ENCODE results near the gene TPD52L2. TPM values are rescaled to one million over a fixed set of nuclear protein-coding genes. Genes with fewer than 3 reads are reported as not detected.
"Not testable (repeated sequence)": the region's sequence is repeated elsewhere in the genome, so short reads cannot be mapped to it uniquely, and the experiment has no call there.

TPD52L2 gene
- total RNA-seq, 1 experiment from 2014 or later = 192 TPM

DNA sequence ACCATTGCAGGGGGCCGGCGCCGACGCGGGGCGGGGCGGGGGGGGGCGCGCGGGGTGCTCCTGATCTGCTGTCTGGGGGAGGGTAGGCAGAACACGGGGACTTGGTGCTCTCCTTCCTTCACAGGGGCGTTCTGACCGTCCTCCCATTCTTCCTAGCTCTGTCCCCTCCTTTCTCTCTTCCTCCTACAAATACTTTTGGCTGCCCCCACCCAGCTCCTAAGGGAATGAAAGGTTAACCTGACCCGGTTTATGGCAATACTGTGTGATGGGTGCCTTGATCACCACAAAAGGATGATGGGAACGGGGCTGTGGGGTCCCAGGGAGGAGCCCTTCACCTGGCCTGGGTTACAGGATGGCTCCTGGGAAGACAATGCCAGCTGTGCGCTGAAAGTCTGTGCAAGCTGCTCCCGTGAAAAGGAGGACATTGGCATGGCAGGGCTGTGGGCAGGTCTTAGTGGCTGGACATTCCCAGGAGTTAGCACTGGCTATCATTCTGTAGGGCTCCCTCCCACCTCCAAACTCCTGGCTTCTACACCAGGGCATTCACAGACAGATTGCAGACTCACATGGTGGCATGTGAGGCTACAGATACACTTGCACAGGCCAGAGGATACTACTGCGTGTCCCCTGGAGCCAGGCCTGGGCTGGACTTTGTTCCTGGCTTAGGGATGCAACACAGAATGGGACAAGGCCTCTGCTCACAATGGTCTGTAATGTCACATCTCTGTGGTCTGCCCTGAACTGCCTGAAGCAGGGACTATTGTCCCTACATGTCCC lies 1.9 kb upstream of the TPD52L2 start:
- Mint-ChIP-seq H3K36me3 (ENCODE audit: insufficient read depth, unreplicated experiment) (peaks cover 92% of the 10 kb centered on the region), H3K27me3 (ENCODE audit: unreplicated experiment) (peaks cover 6% of the 10 kb centered on the region), H3K9me3 (ENCODE audit: low read depth, unreplicated experiment) (no peaks in the 10 kb centered on the region), H3K27ac (ENCODE audit: unreplicated experiment) (peak overlapping the region; percentile 92), H3K4me3 (ENCODE audit: low read depth, unreplicated experiment) (peak overlapping the region; percentile 100), H3K4me1 (ENCODE audit: low read depth, unreplicated experiment) (peaks cover 29% of the 10 kb centered on the region)
- no TSS peak for BruUV-seq (replicated peaks)
- CTCF ChIA-PET = interaction anchor here (0.9 to 2.7 kb wide), 9 partner anchors 15 to 325 kb away, joined by 3 to 12 read pairs (median 7); partner anchors contain the start of genes ARFRP1, PTK6 and ZGPAT
- intact Hi-C loops (cut with micrococcal nuclease; ENCODE audit: unreplicated experiment) = loop anchor here (10.0 kb wide), 1 partner anchor 148 kb away; no protein-coding TSS in a partner anchor
- no peak for TF ChIP-seq CTCF (IDR thresholded peaks at IDR 0.05; ENCODE audit: unreplicated experiment)
- DNase-seq = no peak

DNA sequence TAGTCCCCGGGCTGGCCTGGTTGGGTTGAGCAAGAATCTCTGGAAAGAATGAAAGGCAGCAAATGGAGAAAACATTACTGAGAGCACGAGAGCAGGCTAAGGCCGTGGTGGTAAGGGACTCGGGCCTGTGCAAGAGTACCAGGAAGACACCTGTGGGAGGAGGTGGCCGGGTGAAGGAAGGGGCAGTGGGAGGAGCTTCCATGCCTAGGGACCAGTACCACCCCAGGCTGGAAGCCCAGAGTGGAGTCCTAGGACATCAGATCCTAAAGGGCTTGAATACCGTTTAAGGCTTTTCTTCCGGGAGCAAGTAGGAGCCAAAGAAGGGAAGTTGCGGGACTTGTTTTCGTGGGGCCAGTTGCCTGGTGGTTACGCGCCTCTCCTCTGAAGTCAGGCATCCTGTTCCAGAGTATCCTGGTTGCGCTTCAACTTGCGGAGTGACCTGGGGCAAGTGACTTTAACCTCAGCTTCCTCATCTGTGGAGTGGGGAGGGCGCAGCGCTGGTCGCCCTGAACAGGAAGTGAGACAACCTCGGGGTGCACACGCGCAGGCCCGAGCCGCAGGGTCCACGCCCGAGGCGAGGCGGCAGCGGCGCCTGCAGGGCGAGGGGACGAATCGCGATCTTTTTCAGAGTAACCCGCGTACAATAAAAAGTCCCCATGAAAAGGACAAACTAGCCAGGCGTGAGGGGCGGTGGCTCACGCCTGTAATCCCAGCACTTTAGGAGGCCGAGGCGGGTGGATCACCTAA lies 1.1 kb upstream of the TPD52L2 start:
- CTCF ChIA-PET = interaction anchor here (0.9 to 2.7 kb wide), 11 partner anchors 14 to 326 kb away, joined by 3 to 12 read pairs (median 4); partner anchors contain the start of genes ARFRP1, PRPF6, PTK6 and ZGPAT
- Mint-ChIP-seq H3K4me3 (ENCODE audit: low read depth, unreplicated experiment) (peak overlapping the region; percentile 100), H3K4me1 (ENCODE audit: low read depth, unreplicated experiment) (peaks cover 21% of the 10 kb centered on the region), H3K36me3 (ENCODE audit: insufficient read depth, unreplicated experiment) (peaks cover 92% of the 10 kb centered on the region), H3K27me3 (ENCODE audit: unreplicated experiment) (no peaks in the 10 kb centered on the region), H3K27ac (ENCODE audit: unreplicated experiment) (peak overlapping the region; percentile 92), H3K9me3 (ENCODE audit: low read depth, unreplicated experiment) (no peaks in the 10 kb centered on the region)
- peak; percentile 42 for TF ChIP-seq CTCF (IDR thresholded peaks at IDR 0.05; ENCODE audit: unreplicated experiment)
- intact Hi-C loops (cut with micrococcal nuclease; ENCODE audit: unreplicated experiment) = loop anchor here (2.0 to 10.0 kb wide), 3 partner anchors 77 to 325 kb away; no protein-coding TSS in a partner anchor
- peak; percentile 90 for DNase-seq
- TSS peak; percentile 56 for BruUV-seq (replicated peaks)

DNA sequence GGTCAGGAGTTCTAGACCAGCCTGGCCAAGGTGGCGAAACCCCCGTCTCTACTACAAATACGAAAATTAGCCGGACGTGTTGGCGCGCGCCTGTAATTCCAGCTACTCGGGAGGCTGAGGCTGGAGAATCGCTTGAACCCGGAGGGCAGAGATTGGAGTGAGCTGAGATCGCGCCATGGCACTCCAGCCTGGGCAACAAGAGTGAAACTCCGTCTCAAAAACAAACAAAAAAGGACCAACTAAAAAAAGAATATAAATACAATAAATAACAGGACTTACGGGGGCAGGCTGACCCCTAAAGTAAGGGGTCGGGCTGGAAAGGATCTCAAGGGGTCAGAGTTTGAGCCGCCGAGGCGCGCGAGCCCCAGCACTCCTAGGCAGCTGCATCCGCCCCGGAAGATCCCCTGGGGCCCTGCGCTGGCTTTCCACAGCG lies 509 bp upstream of the TPD52L2 start:
- DNase-seq = no peak
- Mint-ChIP-seq H3K4me1 (ENCODE audit: low read depth, unreplicated experiment) (peaks cover 19% of the 10 kb centered on the region), H3K4me3 (ENCODE audit: low read depth, unreplicated experiment) (peak overlapping the region; percentile 100), H3K9me3 (ENCODE audit: low read depth, unreplicated experiment) (no peaks in the 10 kb centered on the region), H3K27me3 (ENCODE audit: unreplicated experiment) (no peaks in the 10 kb centered on the region), H3K36me3 (ENCODE audit: insufficient read depth, unreplicated experiment) (peaks cover 92% of the 10 kb centered on the region), H3K27ac (ENCODE audit: unreplicated experiment) (peak overlapping the region; percentile 92)
- CTCF ChIA-PET = interaction anchor here (0.8 to 2.7 kb wide), 16 partner anchors 9 to 327 kb away, joined by 3 to 12 read pairs (median 6); partner anchors contain the start of genes ARFRP1, PRPF6, PTK6 and UCKL1
- no TSS peak for BruUV-seq (replicated peaks)
- intact Hi-C loops (cut with micrococcal nuclease; ENCODE audit: unreplicated experiment) = loop anchor here (2.0 to 10.0 kb wide), 3 partner anchors 78 to 326 kb away; no protein-coding TSS in a partner anchor
- no peak for TF ChIP-seq CTCF (IDR thresholded peaks at IDR 0.05; ENCODE audit: unreplicated experiment)

DNA sequence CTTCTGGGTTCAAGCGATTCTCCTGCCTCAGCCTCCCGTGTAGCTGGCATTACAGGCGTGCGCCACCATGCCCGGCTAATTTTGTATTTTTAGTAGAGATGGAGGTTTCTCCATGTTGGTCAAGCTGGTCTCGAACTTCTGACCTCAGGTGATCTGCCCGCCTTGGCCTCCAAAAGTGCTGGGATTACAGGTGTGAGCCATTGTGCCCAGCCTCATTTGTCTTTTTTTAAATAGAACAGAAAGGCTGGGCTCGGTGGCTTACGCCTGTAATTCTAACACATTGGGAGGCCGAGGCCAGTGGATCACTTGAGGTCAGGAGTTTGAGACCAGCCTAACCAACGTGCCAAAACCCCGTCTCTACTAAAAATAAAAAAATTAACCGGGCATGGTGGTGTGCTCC lies 2.0 kb downstream of the TPD52L2 start:
- H3K4me1 Mint-ChIP-seq (ENCODE audit: low read depth, unreplicated experiment) = peaks cover 14% of the 10 kb centered on the region
- H3K27me3 Mint-ChIP-seq (ENCODE audit: unreplicated experiment); H3K27ac Mint-ChIP-seq (ENCODE audit: unreplicated experiment); CTCF ChIA-PET; BruUV-seq (replicated peaks); DNase-seq; H3K9me3 Mint-ChIP-seq (ENCODE audit: low read depth, unreplicated experiment): not testable (repeated sequence)
- peaks cover 100% of the 10 kb centered on the region for H3K36me3 Mint-ChIP-seq (ENCODE audit: insufficient read depth, unreplicated experiment)
- intact Hi-C loops (cut with micrococcal nuclease; ENCODE audit: unreplicated experiment) = loop anchor here (10.0 kb wide), 1 partner anchor 152 kb away; no protein-coding TSS in a partner anchor
- peak overlapping the region; percentile 100 for H3K4me3 Mint-ChIP-seq (ENCODE audit: low read depth, unreplicated experiment)

Data from Calu3 (cell line).